Immature natural killer cell (primary cell): ENCODE measurements around the gene PRAC1. TPM values are rescaled to one million over a fixed set of nuclear protein-coding genes. Genes with fewer than 3 reads are reported as not detected.
A peak's percentile ranks its signal among the peaks of the same experiment; 100 is the strongest.
"Not testable (repeated sequence)": the region's sequence is repeated elsewhere in the genome, so short reads cannot be mapped to it uniquely, and the experiment has no call there.

Source experiments
- DNase-seq, 3 donors: peaks; one replicate each; pipeline ENCODE4 v3.0.0; 2022; ENCODE audit warnings: mixed read lengths in 1 of 3
- H3K27ac Mint-ChIP-seq, 6 donors: one replicate each; pipeline ENCODE4 v1.8.0; 2020; ENCODE audit warnings: mixed read lengths in 6 of 6, mild to moderate bottlenecking in 5 of 6, inconsistent platforms in 4 of 6, moderate library complexity in 3 of 6
- H3K27me3 Mint-ChIP-seq, 3 donors: one replicate each; pipeline ENCODE4 v1.8.0; 2020 to 2021; ENCODE audit warnings: low read depth in 3 of 3, mild to moderate bottlenecking in 3 of 3, mixed read lengths in 3 of 3, moderate library complexity in 3 of 3, inconsistent platforms in 1 of 3
- H3K36me3 Mint-ChIP-seq, 3 donors: one replicate each; pipeline ENCODE4 v1.8.0; 2020; ENCODE audit warnings: mixed read lengths in 3 of 3, inconsistent platforms in 2 of 3, mild to moderate bottlenecking in 2 of 3
- H3K4me1 Mint-ChIP-seq, 2 donors: one replicate each; pipeline ENCODE4 v1.8.0; 2020; ENCODE audit warnings: inconsistent platforms in 2 of 2, mild to moderate bottlenecking in 2 of 2, mixed read lengths in 2 of 2, moderate library complexity in 1 of 2
- H3K4me3 Mint-ChIP-seq, 5 donors: one replicate each; pipeline ENCODE4 v1.8.0; 2020; ENCODE audit warnings: mild to moderate bottlenecking in 5 of 5, mixed read lengths in 5 of 5, inconsistent platforms in 3 of 5, moderate library complexity in 3 of 5
- H3K9me3 Mint-ChIP-seq, 6 donors: one replicate each; pipeline ENCODE4 v1.8.0; 2020; ENCODE audit warnings: mild to moderate bottlenecking in 6 of 6, mixed read lengths in 6 of 6, inconsistent platforms in 4 of 6, moderate library complexity in 3 of 6
- polyA plus RNA-seq, 3 donors: library from polyadenylated mRNA; unstranded; fragments of 300-500 nt; fragmentation: Illumina TruSeq; gene quantifications; one replicate each; pipeline ENCODE4 v1.2.3, GENCODE V29; 2021

PRAC1 gene
- polyA plus RNA-seq, 3 donors from 2014 or later, result not detected

GRCh38 chr17:48718761-48719641, 3.3 kb downstream of the PRAC1 start:
- peaks cover 42 to 66% (median 65%) of the 10 kb centered on the region in 3 donors for H3K27me3 Mint-ChIP-seq
- H3K4me1 Mint-ChIP-seq, result peaks cover 24 to 37% of the 10 kb centered on the region in 2 donors
- H3K27ac Mint-ChIP-seq, result no peak overlapping the region
- H3K36me3 Mint-ChIP-seq, result peaks cover 0 to 3% (median 0%) of the 10 kb centered on the region in 3 donors
- H3K9me3 Mint-ChIP-seq, result peaks cover 0 to 2% (median 0%) of the 10 kb centered on the region in 6 donors
- H3K4me3 Mint-ChIP-seq, result peak overlapping the region in 3 of 5 donors; percentile 30 to 55 (median 51)
- DNase-seq, result no peak

- Mint-ChIP-seq H3K9me3 (peaks cover 0 to 2% (median 0%) of the 10 kb centered on the region in 6 donors), H3K36me3 (peaks cover 0 to 3% (median 0%) of the 10 kb centered on the region in 3 donors), H3K4me1 (peaks cover 17 to 29% of the 10 kb centered on the region in 2 donors), H3K27me3 (peaks cover 40 to 59% (median 58%) of the 10 kb centered on the region in 3 donors), H3K27ac (no peak overlapping the region), H3K4me3 (peak overlapping the region in 2 of 5 donors; percentile 41 to 42)
- no peak for DNase-seq
Observed at GRCh38 chr17:48718227-48718760, 4.0 kb downstream of the PRAC1 start.

- no peak for DNase-seq
- H3K4me1 Mint-ChIP-seq, result peaks cover 14 to 25% of the 10 kb centered on the region in 2 donors
- H3K27me3 Mint-ChIP-seq, result peaks cover 39 to 56% (median 52%) of the 10 kb centered on the region in 3 donors
- no peak overlapping the region for H3K27ac Mint-ChIP-seq
- peaks cover 0 to 2% (median 0%) of the 10 kb centered on the region in 6 donors for H3K9me3 Mint-ChIP-seq
- no peak overlapping the region for H3K4me3 Mint-ChIP-seq
- peaks cover 0 to 3% (median 0%) of the 10 kb centered on the region in 3 donors for H3K36me3 Mint-ChIP-seq
Observed at GRCh38 chr17:48717367-48718226, 4.7 kb downstream of the PRAC1 start.

- not testable (repeated sequence) for H3K27ac Mint-ChIP-seq, DNase-seq, H3K36me3 Mint-ChIP-seq, H3K4me3 Mint-ChIP-seq, H3K9me3 Mint-ChIP-seq
- Mint-ChIP-seq H3K27me3 (peaks cover 41 to 47% (median 43%) of the 10 kb centered on the region in 3 donors), H3K4me1 (peaks cover 13 to 25% of the 10 kb centered on the region in 2 donors)
Observed at GRCh38 chr17:48716549-48716948, 5.8 kb downstream of the PRAC1 start.

- Mint-ChIP-seq H3K27me3 (peaks cover 39 to 43% (median 40%) of the 10 kb centered on the region in 3 donors), H3K4me3 (no peak overlapping the region), H3K4me1 (peaks cover 13 to 25% of the 10 kb centered on the region in 2 donors), H3K27ac (no peak overlapping the region), H3K36me3 (peaks cover 0 to 3% (median 0%) of the 10 kb centered on the region in 3 donors), H3K9me3 (peaks cover 0 to 2% (median 0%) of the 10 kb centered on the region in 6 donors)
- no peak for DNase-seq
Observed at GRCh38 chr17:48715496-48716399, 6.6 kb downstream of the PRAC1 start.

GRCh38 chr17:48711128-48711527, 11.2 kb downstream of the PRAC1 start:
- DNase-seq, result no peak
- H3K4me3 Mint-ChIP-seq, result no peak overlapping the region
- H3K9me3 Mint-ChIP-seq, result no peaks in the 10 kb centered on the region
- H3K27me3 Mint-ChIP-seq, result peaks cover 13 to 20% (median 18%) of the 10 kb centered on the region in 3 donors
- no peaks in the 10 kb centered on the region for H3K4me1 Mint-ChIP-seq
- no peaks in the 10 kb centered on the region for H3K36me3 Mint-ChIP-seq
- H3K27ac Mint-ChIP-seq, result no peak overlapping the region

GRCh38 chr17:48704361-48705248, 17.7 kb downstream of the PRAC1 start:
- Mint-ChIP-seq H3K27me3 (peaks cover 14 to 23% (median 17%) of the 10 kb centered on the region in 3 donors), H3K9me3 (no peaks in the 10 kb centered on the region), H3K36me3 (no peaks in the 10 kb centered on the region), H3K27ac (no peak overlapping the region), H3K4me3 (no peak overlapping the region), H3K4me1 (no peaks in the 10 kb centered on the region)
- DNase-seq, result no peak

- Mint-ChIP-seq H3K27ac (no peak overlapping the region), H3K4me3 (no peak overlapping the region), H3K9me3 (no peaks in the 10 kb centered on the region), H3K27me3 (peaks cover 12 to 17% (median 14%) of the 10 kb centered on the region in 3 donors), H3K36me3 (no peaks in the 10 kb centered on the region), H3K4me1 (no peaks in the 10 kb centered on the region)
- DNase-seq, result no peak
Observed at GRCh38 chr17:48701864-48702532, 20.3 kb downstream of the PRAC1 start.

- Mint-ChIP-seq H3K36me3 (no peaks in the 10 kb centered on the region), H3K27me3 (peaks cover 11 to 14% (median 14%) of the 10 kb centered on the region in 3 donors), H3K27ac (no peak overlapping the region), H3K4me1 (no peaks in the 10 kb centered on the region), H3K4me3 (no peak overlapping the region), H3K9me3 (peaks cover 0 to 5% (median 3%) of the 10 kb centered on the region in 6 donors)
- DNase-seq, result no peak
Observed at GRCh38 chr17:48693178-48693577, 29.1 kb downstream of the PRAC1 start.

- H3K27me3 Mint-ChIP-seq, result peaks cover 11 to 14% (median 14%) of the 10 kb centered on the region in 3 donors
Observed at GRCh38 chr17:48692049-48692448, 30.3 kb downstream of the PRAC1 start.

GRCh38 chr17:48690655-48691054, 31.7 kb downstream of the PRAC1 start:
- no peak for DNase-seq
- Mint-ChIP-seq H3K4me1 (no peaks in the 10 kb centered on the region), H3K36me3 (no peaks in the 10 kb centered on the region), H3K4me3 (no peak overlapping the region), H3K27me3 (peaks cover 7 to 13% (median 8%) of the 10 kb centered on the region in 3 donors), H3K27ac (no peak overlapping the region), H3K9me3 (peaks cover 0 to 5% (median 3%) of the 10 kb centered on the region in 6 donors)

More at GRCh38 chr17:48692049-48692448, 30.3 kb downstream of the PRAC1 start:
- no peak overlapping the region for H3K27ac Mint-ChIP-seq
- H3K9me3 Mint-ChIP-seq, result peaks cover 0 to 5% (median 3%) of the 10 kb centered on the region in 6 donors
- no peaks in the 10 kb centered on the region for H3K36me3 Mint-ChIP-seq
- no peaks in the 10 kb centered on the region for H3K4me1 Mint-ChIP-seq
- H3K4me3 Mint-ChIP-seq, result no peak overlapping the region
- DNase-seq, result no peak
